Activated T-helper 17 cell treated with anti-CD3 and anti-CD28 coated beads, Interleukin-2, amount 50 U/mL, for 72 hours (primary cell): ENCODE measurements around the gene IFT57. TPM values are rescaled to one million over a fixed set of nuclear protein-coding genes. Genes with fewer than 3 reads are reported as not detected.

Experiments
- ATAC-seq: fragments of 150-1000 bp; cut with Tn5 transposase; replicated peaks from 2 replicates; pipeline ENCODE4 v1.10.0; 2021; ENCODE audit warnings: mild to moderate bottlenecking, moderate library complexity
- H3K27ac Mint-ChIP-seq: one replicate; pipeline ENCODE4 v1.8.0; 2022; ENCODE audit warnings: mixed read lengths
- H3K27me3 Mint-ChIP-seq: one replicate; pipeline ENCODE4 v1.8.0; 2022; ENCODE audit warnings: mixed read lengths
- H3K36me3 Mint-ChIP-seq: one replicate; pipeline ENCODE4 v1.8.0; 2022; ENCODE audit warnings: low read depth, mild to moderate bottlenecking, mixed read lengths
- H3K4me1 Mint-ChIP-seq: one replicate; pipeline ENCODE4 v1.8.0; 2022; ENCODE audit warnings: mixed read lengths
- H3K4me3 Mint-ChIP-seq: one replicate; pipeline ENCODE4 v1.8.0; 2022; ENCODE audit warnings: mild to moderate bottlenecking, mixed read lengths
- H3K9me3 Mint-ChIP-seq: one replicate; pipeline ENCODE4 v1.8.0; 2022; ENCODE audit warnings: mixed read lengths
- total RNA-seq, 2 donors: library from RNA; stranded (reverse); gene quantifications; one replicate each; pipeline ENCODE4 v1.2.3, GENCODE V29; 2022

IFT57 gene
- total RNA-seq, 2 donors from 2014 or later = 18.3 to 21.5 TPM

GRCh38 chr3:108234387-108234957 lies 12.2 kb upstream of the IFT57 start:
- no peaks in the 10 kb centered on the region for H3K36me3 Mint-ChIP-seq
- no peaks in the 10 kb centered on the region for H3K4me1 Mint-ChIP-seq
- ATAC-seq = no peak
- H3K9me3 Mint-ChIP-seq = no peaks in the 10 kb centered on the region
- H3K4me3 Mint-ChIP-seq = no peak overlapping the region
- H3K27me3 Mint-ChIP-seq = peaks cover 4% of the 10 kb centered on the region
- H3K27ac Mint-ChIP-seq = no peak overlapping the region

DNA sequence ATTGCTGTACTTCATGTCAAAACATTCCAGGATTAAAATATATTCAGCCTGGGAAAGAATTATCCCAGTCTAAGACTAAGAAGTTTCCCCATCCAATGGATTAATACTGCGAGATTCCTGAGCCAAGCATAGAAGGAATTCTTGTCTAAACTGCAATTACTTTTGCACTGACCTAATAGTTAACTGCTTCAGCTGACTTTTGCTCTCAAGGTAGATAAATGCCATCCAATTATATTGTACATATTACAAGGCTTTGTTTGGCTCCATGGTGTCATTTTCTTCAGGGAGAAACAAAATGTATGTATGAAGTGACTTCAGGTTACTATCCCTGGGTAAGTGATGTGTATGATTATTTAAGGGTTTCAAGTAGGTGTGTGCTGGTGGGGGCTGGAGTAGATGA lies 6.1 kb upstream of the IFT57 start:
- Mint-ChIP-seq H3K9me3 (no peaks in the 10 kb centered on the region), H3K27me3 (peaks cover 4% of the 10 kb centered on the region), H3K4me3 (no peak overlapping the region), H3K27ac (no peak overlapping the region), H3K36me3 (no peaks in the 10 kb centered on the region), H3K4me1 (peaks cover 14% of the 10 kb centered on the region)
- ATAC-seq = no peak

DNA sequence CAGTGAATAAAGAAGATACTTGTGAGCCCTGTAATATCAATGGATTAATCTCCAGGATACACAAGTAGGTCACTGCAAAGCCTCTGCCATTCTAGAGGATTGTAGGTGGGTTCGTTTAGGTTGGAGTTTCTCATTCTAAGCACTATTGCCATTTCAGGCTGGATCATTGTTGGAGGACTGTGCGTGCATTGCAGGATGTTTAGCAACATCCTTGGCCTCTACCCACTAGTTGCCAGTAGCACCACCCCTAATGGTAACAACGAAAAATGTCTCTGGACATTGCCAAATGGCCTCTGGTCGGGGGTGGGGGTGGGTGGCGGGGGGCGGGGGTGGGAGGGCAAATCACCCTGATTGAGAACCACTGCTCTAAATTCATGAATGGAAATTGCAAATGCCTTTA lies 4.9 kb upstream of the IFT57 start:
- Mint-ChIP-seq H3K36me3 (peaks cover 7% of the 10 kb centered on the region), H3K27me3 (peaks cover 4% of the 10 kb centered on the region), H3K4me3 (no peak overlapping the region), H3K9me3 (no peaks in the 10 kb centered on the region), H3K4me1 (peaks cover 22% of the 10 kb centered on the region), H3K27ac (no peak overlapping the region)
- ATAC-seq = no peak

DNA sequence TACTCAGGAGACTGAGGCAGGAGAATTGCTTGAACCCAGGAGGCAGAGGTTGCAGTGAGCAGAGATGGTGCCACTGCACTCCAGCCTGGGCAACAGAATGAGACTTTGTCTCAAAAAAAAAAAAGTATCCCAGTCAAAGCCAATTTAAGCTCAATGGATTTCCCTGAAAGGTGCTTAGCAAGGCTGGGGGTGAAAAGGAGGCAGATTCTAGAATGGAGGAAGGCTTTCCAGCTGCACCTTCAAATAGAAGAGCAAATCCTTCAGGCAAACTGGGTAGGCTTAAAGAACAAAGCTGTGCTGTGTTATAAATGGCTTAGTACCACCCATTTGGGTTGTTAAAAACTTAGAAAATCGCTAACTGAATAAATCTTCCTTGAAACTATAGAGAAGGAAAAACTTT lies 3.0 kb upstream of the IFT57 start:
- no peaks in the 10 kb centered on the region for H3K27me3 Mint-ChIP-seq
- peak overlapping the region; percentile 99 for H3K4me3 Mint-ChIP-seq
- no peak overlapping the region for H3K27ac Mint-ChIP-seq
- peaks cover 10% of the 10 kb centered on the region for H3K36me3 Mint-ChIP-seq
- H3K9me3 Mint-ChIP-seq = no peaks in the 10 kb centered on the region
- ATAC-seq = no peak
- peaks cover 39% of the 10 kb centered on the region for H3K4me1 Mint-ChIP-seq

- Mint-ChIP-seq H3K36me3 (peaks cover 10% of the 10 kb centered on the region), H3K27me3 (no peaks in the 10 kb centered on the region), H3K9me3 (no peaks in the 10 kb centered on the region), H3K27ac (peak overlapping the region; percentile 99), H3K4me3 (peak overlapping the region; percentile 99), H3K4me1 (peaks cover 49% of the 10 kb centered on the region)
- no peak for ATAC-seq
These were observed 1.7 kb upstream of the IFT57 start for GRCh38 chr3:108223928-108224327.

DNA sequence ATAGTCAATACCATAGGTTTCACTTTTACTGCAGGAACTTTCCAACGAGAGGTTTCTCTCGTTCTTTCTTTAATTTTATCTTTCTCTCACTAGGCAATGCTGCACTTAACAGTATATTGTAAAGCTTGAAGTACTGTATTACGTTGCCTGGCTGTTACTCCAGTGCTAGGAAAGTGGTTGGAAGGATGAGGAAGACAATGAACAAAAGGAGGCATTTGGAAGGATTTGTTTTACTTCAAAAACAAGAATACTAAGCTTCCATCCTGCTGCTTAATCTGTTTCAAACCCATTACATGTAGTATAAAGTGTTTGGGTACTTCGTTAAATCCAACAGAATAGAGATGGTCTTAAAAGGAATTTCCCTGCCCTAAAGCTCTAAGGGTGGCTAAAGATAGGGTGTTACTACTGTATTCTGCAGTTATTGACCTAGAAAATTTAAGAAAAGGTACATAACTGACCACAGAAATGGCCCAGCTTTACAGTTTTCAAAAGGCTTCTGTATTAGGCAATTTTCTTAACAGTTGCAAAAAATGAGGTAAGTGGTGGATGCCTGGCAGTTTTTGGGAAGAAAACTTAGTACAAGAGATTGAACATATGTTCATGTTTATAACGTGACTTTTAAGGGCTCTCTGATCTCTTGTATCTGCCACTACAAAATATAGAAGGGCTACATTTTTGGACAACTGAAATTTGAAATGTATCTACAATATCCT lies 785 bp upstream of the IFT57 start:
- Mint-ChIP-seq H3K4me1 (peaks cover 49% of the 10 kb centered on the region), H3K9me3 (no peaks in the 10 kb centered on the region), H3K27ac (peak overlapping the region; percentile 99), H3K4me3 (peak overlapping the region; percentile 99), H3K27me3 (no peaks in the 10 kb centered on the region), H3K36me3 (peaks cover 10% of the 10 kb centered on the region)
- ATAC-seq = no peak

GRCh38 chr3:108221393-108221792 lies 831 bp downstream of the IFT57 start:
- Mint-ChIP-seq H3K4me1 (peaks cover 49% of the 10 kb centered on the region), H3K36me3 (peaks cover 19% of the 10 kb centered on the region), H3K4me3 (peak overlapping the region; percentile 99), H3K27ac (peak overlapping the region; percentile 99), H3K27me3 (no peaks in the 10 kb centered on the region), H3K9me3 (no peaks in the 10 kb centered on the region)
- no peak for ATAC-seq

DNA sequence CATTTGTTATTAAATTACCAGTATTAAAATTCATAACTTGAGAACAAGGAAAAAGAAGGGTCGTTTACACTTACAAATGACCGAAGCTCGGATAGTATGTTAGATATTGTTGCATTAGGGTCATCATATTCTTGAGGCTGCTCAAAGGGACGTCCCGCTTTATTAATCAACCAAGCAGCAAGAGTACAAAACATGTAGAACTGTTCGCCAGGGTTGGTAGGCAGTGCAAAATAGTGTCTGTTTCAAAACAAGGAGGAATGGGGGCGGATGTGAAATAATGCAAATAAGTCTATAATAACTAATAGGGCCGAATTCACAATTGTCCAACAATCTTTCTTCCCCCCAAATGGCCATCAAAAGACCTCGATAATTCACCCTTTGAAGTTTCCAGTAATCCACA lies 2.9 kb downstream of the IFT57 start:
- no peak overlapping the region for H3K27ac Mint-ChIP-seq
- H3K36me3 Mint-ChIP-seq = peaks cover 28% of the 10 kb centered on the region
- no peak for ATAC-seq
- H3K27me3 Mint-ChIP-seq = no peaks in the 10 kb centered on the region
- H3K9me3 Mint-ChIP-seq = no peaks in the 10 kb centered on the region
- H3K4me3 Mint-ChIP-seq = peak overlapping the region; percentile 99
- peaks cover 51% of the 10 kb centered on the region for H3K4me1 Mint-ChIP-seq

DNA sequence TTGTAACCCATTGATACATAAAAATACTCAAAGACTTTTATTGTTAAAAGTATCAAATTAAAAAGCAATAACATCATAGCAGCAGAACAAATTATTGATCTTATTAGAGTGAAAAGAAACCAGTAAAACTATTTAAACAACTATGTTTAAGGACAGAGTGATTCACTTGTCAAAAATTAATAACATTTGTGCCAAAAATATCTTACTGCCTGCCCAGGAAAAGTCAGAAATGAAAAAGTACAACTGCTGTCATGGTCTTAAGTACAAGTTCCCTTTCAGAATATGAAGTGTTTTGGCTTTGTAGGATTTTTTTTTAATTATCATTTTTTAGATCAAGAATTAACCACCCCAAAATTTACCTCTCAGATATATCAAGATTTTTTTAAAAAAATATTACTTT lies 3.4 kb downstream of the IFT57 start:
- Mint-ChIP-seq H3K9me3 (no peaks in the 10 kb centered on the region), H3K4me1 (peaks cover 45% of the 10 kb centered on the region), H3K27ac (no peak overlapping the region)

GRCh38 chr3:108215871-108216270 lies 6.4 kb downstream of the IFT57 start:
- Mint-ChIP-seq H3K36me3 (peaks cover 51% of the 10 kb centered on the region), H3K27me3 (no peaks in the 10 kb centered on the region), H3K4me1 (peaks cover 20% of the 10 kb centered on the region), H3K27ac (no peak overlapping the region), H3K9me3 (no peaks in the 10 kb centered on the region), H3K4me3 (no peak overlapping the region)
- ATAC-seq = no peak

More for the DNA sequence above, 3.4 kb downstream of the IFT57 start:
- Mint-ChIP-seq H3K27me3 (no peaks in the 10 kb centered on the region), H3K4me3 (no peak overlapping the region), H3K36me3 (peaks cover 33% of the 10 kb centered on the region)
- no peak for ATAC-seq

DNA sequence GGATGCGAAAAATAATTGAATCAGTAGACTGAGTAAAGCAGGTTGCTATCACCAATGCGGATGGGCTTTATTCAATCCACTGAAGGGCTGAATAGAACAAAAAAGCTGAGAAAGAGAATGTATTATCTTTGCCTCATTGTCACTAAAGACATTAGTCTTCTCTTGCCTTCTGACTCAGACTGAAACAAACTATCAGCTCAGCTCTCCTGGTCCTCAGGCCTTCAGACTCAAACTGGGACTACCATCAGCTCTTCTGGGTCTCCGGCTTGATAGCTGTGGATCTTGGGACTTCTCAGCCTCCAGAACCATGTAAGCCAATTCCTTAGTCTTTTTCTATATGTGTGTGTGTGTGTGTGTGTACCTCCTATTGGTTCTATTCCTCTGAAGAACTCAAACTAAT lies 12.6 kb downstream of the IFT57 start:
- Mint-ChIP-seq H3K9me3 (no peaks in the 10 kb centered on the region), H3K27me3 (no peaks in the 10 kb centered on the region)
- peak; percentile 51 for ATAC-seq

GRCh38 chr3:108208831-108209230 lies 13.4 kb downstream of the IFT57 start:
- H3K4me1 Mint-ChIP-seq = peaks cover 7% of the 10 kb centered on the region
- H3K27ac Mint-ChIP-seq = no peak overlapping the region
- ATAC-seq = peak; percentile 93
- H3K27me3 Mint-ChIP-seq = no peaks in the 10 kb centered on the region
- H3K9me3 Mint-ChIP-seq = no peaks in the 10 kb centered on the region
- H3K36me3 Mint-ChIP-seq = peaks cover 76% of the 10 kb centered on the region
- H3K4me3 Mint-ChIP-seq = no peak overlapping the region

More for the DNA sequence above, 12.6 kb downstream of the IFT57 start:
- H3K27ac Mint-ChIP-seq = peak overlapping the region; percentile 31
- peaks cover 73% of the 10 kb centered on the region for H3K36me3 Mint-ChIP-seq
- peaks cover 7% of the 10 kb centered on the region for H3K4me1 Mint-ChIP-seq
- H3K4me3 Mint-ChIP-seq = no peak overlapping the region

DNA sequence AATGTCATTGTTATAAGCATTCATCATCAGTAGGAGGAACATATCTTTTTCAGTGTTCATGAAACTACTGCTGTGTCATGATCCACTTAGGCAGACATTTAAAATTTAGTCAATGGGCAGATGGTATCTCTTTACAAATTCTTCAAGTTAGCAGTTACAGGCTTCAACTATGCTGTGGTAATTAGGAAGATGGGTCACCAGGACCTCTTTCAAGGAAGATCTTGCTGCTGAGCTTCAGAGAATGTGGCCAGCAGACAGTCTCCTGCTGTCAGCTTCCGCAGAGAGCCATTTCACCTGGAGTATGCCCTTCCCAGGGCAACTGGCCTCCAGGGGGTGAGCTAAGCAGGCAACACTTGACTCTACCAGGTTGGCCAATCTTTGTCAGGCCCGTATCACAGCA lies 19.4 kb downstream of the IFT57 start:
- H3K27ac Mint-ChIP-seq = peak overlapping the region; percentile 65
- peaks cover 26% of the 10 kb centered on the region for H3K4me1 Mint-ChIP-seq
- H3K4me3 Mint-ChIP-seq = no peak overlapping the region
- H3K27me3 Mint-ChIP-seq = no peaks in the 10 kb centered on the region
- ATAC-seq = peak; percentile 51
- peaks cover 32% of the 10 kb centered on the region for H3K36me3 Mint-ChIP-seq
- no peaks in the 10 kb centered on the region for H3K9me3 Mint-ChIP-seq

GRCh38 chr3:108202080-108202479 lies 20.1 kb downstream of the IFT57 start:
- peak overlapping the region; percentile 34 for H3K4me3 Mint-ChIP-seq
- H3K27me3 Mint-ChIP-seq = no peaks in the 10 kb centered on the region
- peak; percentile 93 for ATAC-seq
- H3K4me1 Mint-ChIP-seq = peaks cover 26% of the 10 kb centered on the region
- H3K27ac Mint-ChIP-seq = peak overlapping the region; percentile 65
- no peaks in the 10 kb centered on the region for H3K9me3 Mint-ChIP-seq
- peaks cover 24% of the 10 kb centered on the region for H3K36me3 Mint-ChIP-seq

- H3K27me3 Mint-ChIP-seq = no peaks in the 10 kb centered on the region
- peaks cover 19% of the 10 kb centered on the region for H3K36me3 Mint-ChIP-seq
- H3K4me1 Mint-ChIP-seq = peaks cover 26% of the 10 kb centered on the region
- H3K9me3 Mint-ChIP-seq = no peaks in the 10 kb centered on the region
- peak; percentile 48 for ATAC-seq
- H3K4me3 Mint-ChIP-seq = peak overlapping the region; percentile 34
- H3K27ac Mint-ChIP-seq = peak overlapping the region; percentile 65
These were observed 21.0 kb downstream of the IFT57 start for GRCh38 chr3:108201258-108201657.
